ENCODE results near the gene XPOT.

DNA sequence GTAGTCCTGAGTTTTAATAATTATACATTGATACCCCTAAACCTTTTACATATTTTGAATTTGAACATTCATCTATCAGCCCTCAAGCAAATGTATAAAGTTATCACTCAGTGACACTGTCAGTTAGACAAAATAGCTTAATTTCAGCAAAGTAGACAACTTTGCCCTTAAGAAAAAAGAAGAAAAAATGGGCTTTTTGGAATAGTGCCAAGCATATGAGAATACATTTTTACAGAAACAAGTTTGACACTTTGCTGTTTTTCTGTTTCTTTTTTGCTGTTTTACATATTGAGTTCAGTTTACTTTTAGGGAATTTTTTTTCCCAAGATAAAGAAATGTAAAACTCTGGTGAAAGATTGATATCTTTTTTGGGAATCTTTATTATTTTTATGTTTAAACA, 62.0 kb downstream of the XPOT start:
- no peak for TF ChIP-seq EZH2phosphoT487 (IDR thresholded peaks at IDR 0.05; ENCODE audit: low read depth, severe bottlenecking, unreplicated experiment)
- TF ChIP-seq, protein P1, sequence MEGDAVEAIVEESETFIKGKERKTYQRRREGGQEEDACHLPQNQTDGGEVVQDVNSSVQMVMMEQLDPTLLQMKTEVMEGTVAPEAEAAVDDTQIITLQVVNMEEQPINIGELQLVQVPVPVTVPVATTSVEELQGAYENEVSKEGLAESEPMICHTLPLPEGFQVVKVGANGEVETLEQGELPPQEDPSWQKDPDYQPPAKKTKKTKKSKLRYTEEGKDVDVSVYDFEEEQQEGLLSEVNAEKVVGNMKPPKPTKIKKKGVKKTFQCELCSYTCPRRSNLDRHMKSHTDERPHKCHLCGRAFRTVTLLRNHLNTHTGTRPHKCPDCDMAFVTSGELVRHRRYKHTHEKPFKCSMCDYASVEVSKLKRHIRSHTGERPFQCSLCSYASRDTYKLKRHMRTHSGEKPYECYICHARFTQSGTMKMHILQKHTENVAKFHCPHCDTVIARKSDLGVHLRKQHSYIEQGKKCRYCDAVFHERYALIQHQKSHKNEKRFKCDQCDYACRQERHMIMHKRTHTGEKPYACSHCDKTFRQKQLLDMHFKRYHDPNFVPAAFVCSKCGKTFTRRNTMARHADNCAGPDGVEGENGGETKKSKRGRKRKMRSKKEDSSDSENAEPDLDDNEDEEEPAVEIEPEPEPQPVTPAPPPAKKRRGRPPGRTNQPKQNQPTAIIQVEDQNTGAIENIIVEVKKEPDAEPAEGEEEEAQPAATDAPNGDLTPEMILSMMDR (IDR thresholded peaks at IDR 0.05; ENCODE audit: poor library complexity): no peak
- TF ChIP-seq EZH2 (IDR thresholded peaks at IDR 0.05; ENCODE audit: borderline replicate concordance): no peak
